ENCODE data around the gene YIPF1.

The YIPF1 gene

DNA sequence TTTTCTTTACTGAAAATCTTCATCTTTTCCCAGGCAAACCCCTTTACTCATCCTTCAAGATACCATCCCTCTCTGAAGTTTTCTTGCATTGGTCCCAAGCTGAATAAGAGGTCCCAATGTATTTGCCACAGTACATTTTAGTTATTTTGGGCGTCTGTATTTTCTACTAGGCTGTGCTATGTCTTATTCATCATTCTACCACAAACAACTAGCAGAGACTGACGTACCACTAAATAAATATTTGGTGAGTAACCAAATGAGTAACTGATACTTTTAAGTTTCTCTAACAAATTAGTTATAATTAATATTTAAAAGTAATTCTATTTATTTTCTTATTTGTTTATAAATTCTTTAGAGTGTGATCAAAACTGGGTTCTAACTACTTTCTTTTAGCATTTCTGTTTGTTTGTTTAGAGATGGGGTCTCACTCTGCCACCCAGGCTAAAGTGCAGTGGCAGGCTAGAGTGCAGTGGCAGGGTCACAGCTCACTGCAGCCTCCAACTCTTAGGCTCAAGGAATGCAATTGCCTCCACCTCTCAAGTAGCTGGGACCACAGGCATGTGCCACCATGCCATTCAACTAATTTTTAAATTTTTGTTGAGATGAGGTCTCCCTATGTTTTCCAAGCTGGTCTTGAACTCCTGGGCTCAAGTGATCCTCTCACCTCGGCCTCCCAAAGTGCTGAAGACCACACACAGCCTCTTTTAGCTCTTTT lies 84.6 kb downstream of the YIPF1 start:
- Histone ChIP-seq H3K4me3 (ENCODE audit: insufficient read depth, low read depth, low read length, poor library complexity, severe bottlenecking) (no peak overlapping the region), H3K9me3 (ENCODE audit: control insufficient read depth, low read length) (no peaks in the 10 kb centered on the region), H3K4me1 (ENCODE audit: control insufficient read depth, insufficient read depth, low read length, poor library complexity, severe bottlenecking) (no peaks in the 10 kb centered on the region), H3K27ac (ENCODE audit: insufficient read depth, low read length, poor library complexity, severe bottlenecking) (no peak overlapping the region), H3K36me3 (ENCODE audit: control insufficient read depth, insufficient read depth, low read length) (peaks cover 30% of the 10 kb centered on the region), H3K27me3 (replicated peaks; ENCODE audit: control insufficient read depth, insufficient read depth, low read length, poor library complexity, severe bottlenecking) (no peaks in the 10 kb centered on the region)
- DNase-seq = no peak

GRCh38 chr1:53804181-53804580 lies 85.4 kb downstream of the YIPF1 start:
- Histone ChIP-seq H3K36me3 (ENCODE audit: control insufficient read depth, insufficient read depth, low read length) (peaks cover 30% of the 10 kb centered on the region), H3K9me3 (ENCODE audit: control insufficient read depth, low read length) (no peaks in the 10 kb centered on the region), H3K27me3 (replicated peaks; ENCODE audit: control insufficient read depth, insufficient read depth, low read length, poor library complexity, severe bottlenecking) (no peaks in the 10 kb centered on the region), H3K4me3 (ENCODE audit: insufficient read depth, low read depth, low read length, poor library complexity, severe bottlenecking) (no peak overlapping the region), H3K27ac (ENCODE audit: insufficient read depth, low read length, poor library complexity, severe bottlenecking) (no peak overlapping the region), H3K4me1 (ENCODE audit: control insufficient read depth, insufficient read depth, low read length, poor library complexity, severe bottlenecking) (no peaks in the 10 kb centered on the region)
- DNase-seq = no peak
